IPS-20b (cell line): ENCODE measurements around the gene LETMD1.
A peak's percentile ranks its signal among the peaks of the same experiment; 100 is the strongest.

Source experiments
- H3K27ac ChIP-seq: one replicate; pipeline ENCODE4 v1.5.1; 2013; ENCODE audit warnings: low read length
- H3K27me3 ChIP-seq: 2 replicates; pipeline ENCODE4 v1.6.1; 2013; ENCODE audit warnings: mild to moderate bottlenecking, low read length, inconsistent platforms; ENCODE audit not compliant: insufficient read depth
- H3K36me3 ChIP-seq: 2 replicates; pipeline ENCODE4 v1.6.1; 2013; ENCODE audit warnings: low read depth, mild to moderate bottlenecking, inconsistent platforms, low read length, moderate library complexity; ENCODE audit not compliant: insufficient read depth
- H3K4me1 ChIP-seq: 2 replicates; pipeline ENCODE4 v1.6.1; 2013; ENCODE audit warnings: mild to moderate bottlenecking, control low read depth, inconsistent platforms, low read length, moderate library complexity; ENCODE audit not compliant: insufficient read depth
- H3K4me3 ChIP-seq: 2 replicates; pipeline ENCODE4 v1.5.1; 2013; ENCODE audit warnings: mild to moderate bottlenecking, low read length, inconsistent platforms
- H3K9ac ChIP-seq: 2 replicates; pipeline ENCODE4 v1.6.1; 2013; ENCODE audit warnings: low read depth, mild to moderate bottlenecking, inconsistent platforms, low read length, moderate library complexity
- H3K9me3 ChIP-seq: 2 replicates; pipeline ENCODE4 v1.6.1; 2013; ENCODE audit warnings: mild to moderate bottlenecking, low read depth, low read length, inconsistent platforms; ENCODE audit not compliant: insufficient read depth

Gene LETMD1

DNA sequence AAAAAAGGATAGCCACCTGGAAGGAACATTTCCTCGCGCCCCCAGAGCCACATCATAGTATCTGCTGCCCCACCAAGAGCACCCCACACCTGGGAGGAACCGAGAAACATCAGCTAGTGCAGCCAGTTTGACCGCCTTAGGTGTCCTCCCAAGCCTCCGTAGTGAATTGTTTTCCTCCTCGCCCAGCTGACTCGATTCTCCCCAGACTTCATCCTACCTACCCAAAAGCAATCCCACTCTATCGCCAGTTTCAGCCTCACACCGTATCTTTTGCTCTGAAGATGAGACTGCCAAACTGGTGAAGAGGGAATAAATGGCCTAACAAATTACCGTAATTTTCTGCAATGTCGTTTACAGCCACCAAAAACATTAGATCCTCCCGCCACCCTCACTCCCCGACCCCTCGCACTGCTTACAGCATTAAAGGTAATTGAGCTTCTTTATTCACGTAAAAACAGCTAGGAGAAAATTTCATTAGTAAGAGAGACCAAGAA lies 20.7 kb upstream of the LETMD1 start:
- H3K4me1 ChIP-seq = peaks cover 9% of the 10 kb centered on the region
- no peak overlapping the region for H3K9ac ChIP-seq
- no peak overlapping the region for H3K27ac ChIP-seq
- no peaks in the 10 kb centered on the region for H3K9me3 ChIP-seq
- no peaks in the 10 kb centered on the region for H3K36me3 ChIP-seq
- no peaks in the 10 kb centered on the region for H3K27me3 ChIP-seq
- H3K4me3 ChIP-seq = no peak overlapping the region

DNA sequence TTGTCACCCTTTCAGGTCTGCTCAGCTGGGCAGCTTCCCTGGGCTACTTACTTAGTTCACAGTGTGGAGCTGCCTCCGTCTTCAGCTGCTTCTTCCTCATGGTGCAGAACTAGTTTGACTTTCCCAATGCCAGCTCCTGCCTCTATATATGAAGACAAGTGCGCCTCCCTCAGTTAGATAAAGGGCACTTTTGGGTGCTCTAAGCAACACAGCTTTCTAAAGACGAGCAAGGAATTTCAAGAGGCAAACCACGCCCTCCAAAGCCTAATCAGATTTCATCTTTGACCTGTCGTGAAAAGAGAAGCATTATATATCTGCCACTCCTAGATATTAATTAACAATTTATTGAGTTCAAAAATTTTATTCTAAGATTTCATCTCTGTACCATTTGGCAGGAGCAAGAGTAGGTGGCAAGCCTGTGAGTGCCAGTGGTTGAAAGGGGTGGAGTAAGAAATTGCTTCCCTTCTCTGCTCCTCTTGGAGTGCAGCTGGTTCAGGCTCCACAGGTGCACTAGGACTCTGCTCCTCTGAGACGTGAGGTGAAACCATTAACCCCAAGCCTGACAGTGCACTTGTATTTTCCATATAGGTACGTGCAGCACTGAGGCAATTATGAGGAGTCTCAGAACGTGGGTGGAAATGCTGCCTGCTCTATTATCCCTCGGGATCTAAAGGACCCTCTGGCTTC lies 19.9 kb upstream of the LETMD1 start:
- Histone ChIP-seq H3K4me3 (no peak overlapping the region), H3K9ac (no peak overlapping the region), H3K9me3 (no peaks in the 10 kb centered on the region), H3K27ac (no peak overlapping the region), H3K36me3 (no peaks in the 10 kb centered on the region), H3K4me1 (peaks cover 9% of the 10 kb centered on the region), H3K27me3 (no peaks in the 10 kb centered on the region)

- H3K27me3 ChIP-seq = no peaks in the 10 kb centered on the region
- H3K4me1 ChIP-seq = peaks cover 9% of the 10 kb centered on the region
- H3K27ac ChIP-seq = no peak overlapping the region
- H3K36me3 ChIP-seq = no peaks in the 10 kb centered on the region
- H3K4me3 ChIP-seq = no peak overlapping the region
- no peaks in the 10 kb centered on the region for H3K9me3 ChIP-seq
- H3K9ac ChIP-seq = no peak overlapping the region
These were observed 19.3 kb upstream of the LETMD1 start for GRCh38 chr12:51028813-51029150.

GRCh38 chr12:51033048-51033447 lies 15.1 kb upstream of the LETMD1 start:
- Histone ChIP-seq H3K9me3 (no peaks in the 10 kb centered on the region), H3K27me3 (no peaks in the 10 kb centered on the region), H3K4me1 (peaks cover 4% of the 10 kb centered on the region; the same call in 1 of the 2 replicates), H3K4me3 (no peak overlapping the region), H3K36me3 (no peaks in the 10 kb centered on the region), H3K9ac (no peak overlapping the region), H3K27ac (no peak overlapping the region)

DNA sequence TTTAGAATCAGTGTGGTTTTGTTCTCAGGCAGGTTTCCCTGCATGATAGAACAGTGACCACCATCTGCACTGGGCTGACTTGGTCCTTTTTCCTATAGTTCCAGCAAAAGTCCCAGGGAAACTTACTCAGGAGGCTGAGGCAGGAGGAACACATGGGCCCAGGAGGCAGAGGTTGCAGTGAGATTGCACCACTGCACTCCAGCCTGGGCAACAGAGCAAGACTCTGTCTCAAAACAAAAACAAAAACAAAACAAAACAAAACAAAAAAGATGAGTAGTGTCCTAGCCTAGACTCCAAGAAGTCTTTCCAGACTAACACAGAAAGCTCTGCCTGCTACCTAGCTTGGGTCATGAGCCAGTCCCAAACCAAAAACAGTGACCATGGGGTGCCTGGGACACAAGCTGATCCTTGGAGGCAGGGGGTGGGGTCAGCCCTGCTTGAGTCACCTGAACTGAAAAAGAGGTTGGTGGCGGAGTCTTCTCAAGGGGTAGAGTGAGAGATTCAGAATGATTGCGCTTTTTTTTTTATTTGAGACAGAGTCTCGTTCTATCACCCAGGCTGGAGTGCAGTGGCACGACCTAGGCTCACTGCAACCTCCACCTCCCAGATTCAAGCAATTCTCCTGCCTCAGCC lies 14.6 kb upstream of the LETMD1 start:
- Histone ChIP-seq H3K9ac (no peak overlapping the region), H3K4me3 (no peak overlapping the region), H3K36me3 (no peaks in the 10 kb centered on the region), H3K4me1 (peaks cover 3% of the 10 kb centered on the region; the same call in 1 of the 2 replicates), H3K27me3 (no peaks in the 10 kb centered on the region), H3K9me3 (no peaks in the 10 kb centered on the region), H3K27ac (no peak overlapping the region)

GRCh38 chr12:51036279-51036678 lies 11.8 kb upstream of the LETMD1 start:
- no peaks in the 10 kb centered on the region for H3K27me3 ChIP-seq
- H3K27ac ChIP-seq = no peak overlapping the region
- H3K9ac ChIP-seq = no peak overlapping the region
- no peaks in the 10 kb centered on the region for H3K9me3 ChIP-seq
- H3K4me3 ChIP-seq = no peak overlapping the region
- H3K36me3 ChIP-seq = no peaks in the 10 kb centered on the region
- no peaks in the 10 kb centered on the region for H3K4me1 ChIP-seq

DNA sequence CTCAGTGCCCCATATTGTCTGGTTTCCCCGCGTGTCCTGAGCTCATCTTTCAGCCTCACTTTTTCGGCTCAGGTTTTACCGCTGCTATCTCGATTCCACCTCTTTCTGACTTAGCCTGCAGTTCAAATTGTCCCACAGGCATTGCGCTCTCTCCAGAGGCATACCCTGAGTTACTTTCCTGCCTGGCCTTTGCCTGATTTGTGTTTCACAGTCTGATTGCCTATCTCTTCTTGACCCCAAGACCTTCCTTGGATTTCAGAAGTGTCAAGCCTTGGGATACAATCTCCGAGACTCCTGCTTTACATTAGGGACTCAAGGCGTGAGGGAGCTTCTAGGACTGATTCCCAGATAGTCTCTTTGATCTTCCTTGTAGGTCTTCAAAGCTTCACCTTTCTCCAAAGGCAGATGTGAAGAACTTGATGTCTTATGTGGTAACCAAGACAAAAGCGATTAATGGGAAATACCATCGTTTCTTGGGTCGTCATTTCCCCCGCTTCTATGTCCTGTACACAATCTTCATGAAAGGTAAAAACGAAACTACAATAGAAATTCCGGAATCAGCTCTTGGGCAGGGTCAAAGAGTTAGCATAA lies 629 bp downstream of the LETMD1 start:
- Histone ChIP-seq H3K27ac (peak overlapping the region; percentile 52), H3K4me1 (peaks cover 8% of the 10 kb centered on the region; the same call in 1 of the 2 replicates), H3K36me3 (peaks cover 23% of the 10 kb centered on the region), H3K9me3 (no peaks in the 10 kb centered on the region), H3K4me3 (peak overlapping the region; percentile 82), H3K27me3 (no peaks in the 10 kb centered on the region), H3K9ac (peak overlapping the region; percentile 87)

- Histone ChIP-seq H3K9ac (no peak overlapping the region), H3K4me1 (peaks cover 8% of the 10 kb centered on the region; the same call in 1 of the 2 replicates), H3K36me3 (peaks cover 31% of the 10 kb centered on the region), H3K4me3 (peak overlapping the region; percentile 82), H3K27me3 (no peaks in the 10 kb centered on the region), H3K27ac (no peak overlapping the region), H3K9me3 (no peaks in the 10 kb centered on the region)
These were observed 1.4 kb downstream of the LETMD1 start for GRCh38 chr12:51049525-51049924.

DNA sequence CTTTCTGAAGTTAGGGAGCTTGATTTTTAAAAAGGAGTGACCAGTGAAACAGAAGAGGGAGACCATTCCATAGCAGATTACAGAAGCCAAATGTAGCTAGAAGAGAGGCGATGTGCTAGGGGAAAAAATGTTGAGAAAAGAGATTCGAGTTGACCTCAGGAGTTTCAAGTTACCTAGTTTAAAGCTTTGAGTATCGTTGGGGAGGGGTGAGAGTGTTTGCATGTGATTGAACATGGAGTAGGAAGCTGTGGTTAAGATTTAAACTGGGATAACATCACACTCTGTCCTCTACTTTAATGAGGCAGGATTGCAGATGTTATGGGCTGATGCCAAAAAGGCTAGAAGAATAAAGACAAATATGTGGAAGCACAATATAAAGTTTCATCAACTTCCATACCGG lies 3.7 kb downstream of the LETMD1 start:
- Histone ChIP-seq H3K9me3 (no peaks in the 10 kb centered on the region), H3K4me3 (no peak overlapping the region), H3K27me3 (no peaks in the 10 kb centered on the region), H3K36me3 (peaks cover 53% of the 10 kb centered on the region), H3K9ac (no peak overlapping the region), H3K27ac (no peak overlapping the region), H3K4me1 (peaks cover 8% of the 10 kb centered on the region; the same call in 1 of the 2 replicates)

- Histone ChIP-seq H3K4me3 (no peak overlapping the region), H3K9ac (no peak overlapping the region), H3K4me1 (no peaks in the 10 kb centered on the region), H3K27ac (no peak overlapping the region), H3K36me3 (peaks cover 73% of the 10 kb centered on the region), H3K27me3 (no peaks in the 10 kb centered on the region), H3K9me3 (no peaks in the 10 kb centered on the region)
These were observed 6.9 kb downstream of the LETMD1 start for GRCh38 chr12:51055060-51055459.

DNA sequence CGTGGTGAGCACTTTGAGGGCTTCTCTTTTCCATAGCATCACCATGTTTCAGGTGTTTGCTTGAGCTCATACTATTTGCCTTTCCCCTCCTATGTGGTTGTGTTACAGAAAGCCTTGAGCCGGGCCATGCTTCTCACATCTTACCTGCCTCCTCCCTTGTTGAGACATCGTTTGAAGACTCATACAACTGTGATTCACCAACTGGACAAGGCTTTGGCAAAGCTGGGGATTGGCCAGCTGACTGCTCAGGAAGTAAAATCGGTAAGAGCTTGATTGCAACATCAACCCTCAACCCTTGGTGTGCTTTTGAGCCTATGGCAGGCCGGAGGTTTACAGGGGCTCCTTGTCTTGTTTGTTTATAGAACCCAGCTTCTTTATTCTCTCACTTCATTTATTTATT lies 8.1 kb downstream of the LETMD1 start:
- H3K9ac ChIP-seq = no peak overlapping the region
- H3K36me3 ChIP-seq = peaks cover 80% of the 10 kb centered on the region
- H3K9me3 ChIP-seq = no peaks in the 10 kb centered on the region
- H3K27me3 ChIP-seq = no peaks in the 10 kb centered on the region
- no peak overlapping the region for H3K27ac ChIP-seq
- no peak overlapping the region for H3K4me3 ChIP-seq
- H3K4me1 ChIP-seq = no peaks in the 10 kb centered on the region

DNA sequence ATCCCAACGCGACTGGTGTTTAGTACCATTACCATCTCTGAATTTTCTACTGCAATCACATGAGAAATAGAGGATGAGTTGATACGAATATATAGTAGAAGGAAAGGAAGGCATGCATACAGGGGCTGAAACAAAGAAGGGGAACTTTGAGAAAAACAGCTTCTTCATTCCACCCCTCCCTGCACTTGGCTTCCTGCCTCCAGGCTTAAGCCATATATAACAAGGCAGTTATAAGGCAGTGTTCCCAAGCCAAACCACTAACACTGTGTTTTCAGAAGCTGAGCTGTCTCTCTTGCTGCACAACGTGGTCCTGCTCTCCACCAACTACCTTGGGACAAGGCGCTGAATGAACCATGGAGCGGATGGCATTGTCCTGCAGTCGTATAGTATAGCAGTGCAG lies 11.0 kb downstream of the LETMD1 start:
- H3K4me3 ChIP-seq = no peak overlapping the region
- no peaks in the 10 kb centered on the region for H3K27me3 ChIP-seq
- no peaks in the 10 kb centered on the region for H3K9me3 ChIP-seq
- no peak overlapping the region for H3K9ac ChIP-seq
- H3K27ac ChIP-seq = no peak overlapping the region
- H3K4me1 ChIP-seq = no peaks in the 10 kb centered on the region
- peaks cover 87% of the 10 kb centered on the region for H3K36me3 ChIP-seq
